HG03060 (cell line): ENCODE measurements around the gene NADSYN1.

Experiments
- ATAC-seq: cut with Tn5 transposase; IDR thresholded peaks from one replicate; pipeline ENCODE4 v1.9.1; 2021; ENCODE audit warnings: low read depth, moderate number of reproducible peaks; ENCODE audit not compliant: unreplicated experiment

NADSYN1 gene

DNA sequence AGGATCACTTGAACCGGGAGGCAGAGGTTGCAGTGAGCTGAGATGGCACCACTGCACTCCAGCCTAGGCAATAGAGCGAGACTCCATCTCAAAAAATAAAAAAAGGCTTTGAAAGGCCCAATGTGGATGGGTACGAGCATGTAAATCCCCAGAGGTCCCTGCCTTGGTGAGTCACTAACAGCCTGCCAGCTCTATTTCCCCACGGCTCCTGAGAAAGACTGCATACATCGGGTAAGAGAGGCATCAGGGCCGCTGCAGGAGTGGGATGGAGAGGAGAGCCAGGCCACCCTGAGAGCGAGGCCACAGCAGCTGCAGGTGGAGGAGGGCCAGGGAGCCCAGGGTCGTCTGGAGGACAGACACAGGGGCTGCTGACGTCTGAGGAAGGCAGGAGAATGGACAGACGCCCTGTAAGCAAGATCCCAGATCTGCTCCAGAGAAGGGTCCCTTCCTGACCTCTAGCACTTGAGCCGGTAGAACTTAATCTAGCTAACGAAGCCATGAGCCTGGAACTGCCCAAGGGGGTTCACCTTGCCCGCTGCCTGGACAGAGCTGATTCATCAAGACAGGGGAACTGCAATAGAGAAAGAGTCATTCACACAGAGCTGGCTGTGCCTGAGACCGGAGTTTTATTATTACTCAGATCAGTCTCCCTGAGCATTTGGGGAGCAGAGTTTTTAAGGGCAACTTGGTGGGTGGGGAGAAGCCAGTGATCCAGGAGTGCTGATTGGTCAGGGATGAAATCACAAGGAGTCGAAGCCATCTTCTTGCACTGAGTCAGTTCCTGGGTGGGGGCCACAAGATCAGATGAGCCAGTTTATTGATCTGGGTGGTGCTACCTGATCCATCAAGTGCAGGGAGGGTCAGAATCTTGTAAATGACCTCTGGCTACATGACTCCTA lies 90.1 kb downstream of the NADSYN1 start:
- no peak for ATAC-seq

DNA sequence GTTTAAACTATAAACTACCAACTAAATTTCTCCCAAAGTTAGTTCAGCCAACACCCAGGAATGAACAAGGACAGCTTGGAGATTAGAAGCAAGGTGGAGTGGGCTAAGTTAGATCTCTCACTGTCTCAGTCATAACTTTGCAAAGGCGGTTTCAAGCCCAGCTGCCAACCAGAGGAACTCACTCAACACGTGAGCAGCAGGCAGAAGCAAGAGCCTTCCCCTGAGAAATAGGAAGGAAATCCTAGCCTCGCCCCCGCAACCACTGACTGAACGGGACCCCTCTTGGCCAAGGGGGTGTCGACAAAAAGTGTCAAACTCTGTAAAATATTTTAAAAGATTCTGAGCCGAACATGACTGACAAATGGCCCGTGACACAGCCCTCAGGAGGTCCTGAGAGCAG lies 90.9 kb downstream of the NADSYN1 start:
- no peak for ATAC-seq

DNA sequence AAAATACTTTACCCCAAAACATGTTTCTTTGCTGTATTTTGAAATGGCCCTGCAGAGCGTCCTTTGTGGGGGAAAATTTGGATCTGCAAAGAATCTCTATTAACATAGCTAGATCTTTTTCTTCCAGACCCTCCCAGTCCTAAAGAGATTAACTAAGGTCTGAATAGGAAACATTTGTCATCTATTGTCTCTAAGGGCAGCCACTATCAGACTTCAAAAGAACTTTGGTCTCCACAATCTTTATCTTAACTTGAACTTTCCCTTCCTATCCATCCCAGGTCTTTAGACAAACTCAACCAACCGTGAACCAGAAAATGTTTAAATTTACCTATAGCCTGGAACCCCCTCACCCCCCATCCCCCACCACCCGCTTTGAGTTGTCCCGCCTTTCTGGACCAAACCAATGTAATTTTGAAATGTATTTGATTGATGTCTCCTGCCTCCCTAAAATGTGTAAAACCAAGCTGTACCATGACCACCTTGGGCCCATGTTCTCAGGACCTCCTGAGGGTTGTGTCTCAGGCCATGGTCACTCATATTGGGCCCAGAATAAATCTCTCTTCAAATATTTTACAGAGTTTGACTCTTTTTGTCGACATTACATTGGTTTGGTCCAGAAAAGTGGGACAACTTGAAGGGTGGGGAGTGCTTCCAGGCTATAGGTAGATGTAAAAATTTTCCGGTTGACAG lies 91.7 kb downstream of the NADSYN1 start:
- ATAC-seq = no peak

DNA sequence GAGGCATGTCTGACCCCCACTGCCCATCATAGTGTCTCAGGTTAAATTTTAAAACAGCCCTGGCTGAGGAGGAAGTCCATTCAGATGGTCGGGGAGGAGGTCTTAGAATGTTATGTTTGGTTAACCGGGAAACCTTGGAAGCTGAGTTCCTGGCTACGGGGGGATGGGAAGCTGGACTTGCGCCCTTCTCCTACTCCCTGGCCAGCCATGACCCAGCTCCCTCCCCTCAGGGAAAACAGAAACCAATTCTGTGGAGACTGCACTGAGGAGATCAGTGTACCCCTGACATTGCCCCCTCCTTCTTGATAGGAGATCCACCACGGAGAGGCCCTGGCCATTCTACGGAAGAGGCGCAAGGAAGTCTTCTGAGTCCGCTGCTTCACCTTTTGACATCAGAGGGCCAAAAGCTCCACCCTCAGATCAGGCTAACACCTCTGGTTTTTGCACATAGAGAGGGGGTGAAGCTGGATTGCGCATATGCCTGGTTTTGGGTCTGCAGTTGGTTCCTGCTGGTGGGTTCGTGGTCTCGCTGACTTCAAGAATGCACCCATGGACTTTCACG lies 92.5 kb downstream of the NADSYN1 start:
- ATAC-seq = no peak

DNA sequence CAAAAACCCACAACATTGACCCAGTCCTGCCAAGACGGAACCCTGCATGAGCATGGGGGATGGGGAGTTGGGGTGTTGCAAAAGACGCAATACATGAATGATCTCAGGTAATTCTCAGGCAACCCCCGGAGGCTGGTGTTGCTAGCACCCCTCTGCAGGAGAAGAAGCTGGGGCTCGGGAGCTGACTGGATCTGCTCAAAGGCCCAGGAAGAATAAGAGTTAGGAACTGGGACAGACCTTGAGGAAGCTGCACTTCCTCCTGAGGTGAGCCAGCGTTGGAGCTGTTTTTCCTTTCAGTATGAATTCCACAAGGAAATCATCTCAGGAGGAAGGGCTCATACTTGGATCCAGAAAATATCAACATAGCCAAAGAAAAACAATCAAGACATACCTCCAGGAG lies 95.1 kb downstream of the NADSYN1 start, which contains the start of gene KRTAP5-9:
TSS of gene KRTAP5-9 (plus strand) at position 301 of the 400 bp plus-strand sequence. CDS start 238 bp downstream, outside the sequence.
- ATAC-seq = no peak

DNA sequence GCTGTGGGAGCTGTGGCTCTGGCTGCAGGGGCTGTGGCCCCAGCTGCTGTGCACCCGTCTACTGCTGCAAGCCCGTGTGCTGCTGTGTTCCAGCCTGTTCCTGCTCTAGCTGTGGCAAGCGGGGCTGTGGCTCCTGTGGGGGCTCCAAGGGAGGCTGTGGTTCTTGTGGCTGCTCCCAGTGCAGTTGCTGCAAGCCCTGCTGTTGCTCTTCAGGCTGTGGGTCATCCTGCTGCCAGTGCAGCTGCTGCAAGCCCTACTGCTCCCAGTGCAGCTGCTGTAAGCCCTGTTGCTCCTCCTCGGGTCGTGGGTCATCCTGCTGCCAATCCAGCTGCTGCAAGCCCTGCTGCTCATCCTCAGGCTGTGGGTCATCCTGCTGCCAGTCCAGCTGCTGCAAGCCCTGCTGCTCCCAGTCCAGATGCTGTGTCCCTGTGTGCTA lies 95.7 kb downstream of the NADSYN1 start:
- no peak for ATAC-seq
